Vein endothelial cell (primary cell): Measurements from ENCODE around the gene GNAS-AS1. TPM values are rescaled to one million over a fixed set of nuclear protein-coding genes. Genes with fewer than 3 reads are reported as not detected.

ENCODE experiments used
- small RNA-seq: library from RNA; depleted of rRNA; stranded (forward); fragments of <200 nt; gene quantifications from one replicate; pipeline ENCODE3, GENCODE V24; 2012
- total RNA-seq: library from RNA; depleted of rRNA; stranded (reverse); fragments of >200 nt; gene quantifications from 2 replicates; pipeline ENCODE4 v1.2.3, GENCODE V29; 2012

GNAS-AS1 gene
- total RNA-seq = 0.10 TPM in 1 of 2 replicates, not detected in the other

GRCh38 chr20:58850693-58851174 lies at the start of gene GNAS-AS1:
Gene GNAS-AS1, minus strand, starts transcription at chr20:58850902.

GRCh38 chr20:58852543-58853271 lies 2.0 kb upstream of the GNAS-AS1 start, which contains the start of gene GNAS:
Gene GNAS, plus strand, starts transcription at chr20:58852716.

Small RNA genes lying within 50 kb of the gene (small RNA-seq; reads per million reads assigned to genes)
- not detected for gene MIR298
- gene RF02127 = not detected
- not detected for gene RF02128
- gene RF02130 = not detected
- not detected for gene RF02131

Other genes starting within 250 kb of the GNAS-AS1 start
- 28.4 and 31.3 TPM in 2 replicates for gene STX16, start 199.6 kb downstream of the GNAS-AS1 start, total RNA-seq
- gene NPEPL1, start 158.1 kb downstream of the GNAS-AS1 start, total RNA-seq = 31.4 and 44.4 TPM in 2 replicates
- gene GNAS, start 1.8 kb upstream of the GNAS-AS1 start, total RNA-seq = 467 and 568 TPM in 2 replicates
- 48.3 and 67.6 TPM in 2 replicates for gene NELFCD, start 130.4 kb upstream of the GNAS-AS1 start, total RNA-seq
- 192 and 224 TPM in 2 replicates for gene CTSZ, start 156.4 kb upstream of the GNAS-AS1 start, total RNA-seq
- gene TUBB1, start 168.5 kb upstream of the GNAS-AS1 start, total RNA-seq = not detected in 2 replicates
- gene ATP5F1E, start 181.4 kb upstream of the GNAS-AS1 start, total RNA-seq = 19.9 and 21.3 TPM in 2 replicates
- 55.2 and 64.6 TPM in 2 replicates for gene PRELID3B, start 191.9 kb upstream of the GNAS-AS1 start, total RNA-seq